HCT116 (cell line): Measurements from ENCODE around the gene FEM1B. TPM values are rescaled to one million over a fixed set of nuclear protein-coding genes. Genes with fewer than 3 reads are reported as not detected.

Experiments
- ATAC-seq: fragments of 200-7000 bp; cut with Tn5 transposase; 2 replicates; pipeline ENCODE4 v1.9.1; 2020; ENCODE audit warnings: mild to moderate bottlenecking, moderate library complexity
- BruUV-seq: library from RNA; stranded (reverse); fragments of 400-500 nt; replicated peaks from 2 replicates; lab custom pipeline; 2021; lab: Mats Ljungman, UMichigan
- CTCF ChIA-PET: fragments of 300-600 bp; sonication (Branson Sonifier 250); formaldehyde crosslinking; loops from one replicate; lab custom pipeline; 2021; ENCODE audit warnings: antibody characterized with exemption; lab: Charles Lee
- POLR2A ChIA-PET: fragments of 300-600, 350-600 bp; sonication (Branson Sonifier 250); formaldehyde crosslinking; loops from one replicate; lab custom pipeline; 2021; ENCODE audit warnings: antibody characterized with exemption; lab: Charles Lee
- RAD21 ChIA-PET, 2 experiments: fragments of 300-600 bp; sonication (Branson Sonifier 250); formaldehyde crosslinking; loops; one replicate each; lab custom pipeline; 2023; ENCODE audit warnings: low total read pairs in 2 of 2; ENCODE audit not compliant: uncharacterized antibody in 2 of 2, unreplicated experiment in 2 of 2, low non-redundant PET in 1 of 2; lab: Charles Lee
- DNase-seq: peaks from one replicate; pipeline ENCODE4 v3.0.0-alpha.2; 2010; ENCODE audit warnings: low read depth, low spot score
- H2AFZ ChIP-seq: fragments of 200-600 bp; shearing (Covaris generic), sonication (generic); 2 replicates; pipeline ENCODE4 v1.6.1; 2017; ENCODE audit warnings: low read depth, mixed run types, mixed read lengths, antibody characterized with exemption, low read length; ENCODE audit not compliant: poor library complexity, severe bottlenecking
- H3K27ac ChIP-seq: 2 replicates; pipeline ENCODE4 v1.5.1; 2012; ENCODE audit warnings: low read depth, low read length
- H3K27me3 ChIP-seq: fragments of 200-600 bp; sonication (generic); 2 replicates; pipeline ENCODE4 v1.6.1; 2016; ENCODE audit warnings: mixed run types, low read length, mixed read lengths; ENCODE audit not compliant: insufficient read depth
- H3K36me3 ChIP-seq, 2 experiments: fragments of 200-500 bp in 1 of 2; fragments of 200-600 bp in 1 of 2; sonication (Bioruptor generic) in 1 of 2; sonication (generic) in 1 of 2; 2 replicates each; pipeline versions ENCODE4 v1.5.1 to v1.6.1; 2014 to 2016; ENCODE audit warnings: low read length in 2 of 2, inconsistent platforms in 1 of 2, mixed read lengths in 1 of 2, mixed run types in 1 of 2; ENCODE audit not compliant: insufficient read depth in 2 of 2, control insufficient read depth in 1 of 2
- H3K4me1 ChIP-seq, 2 experiments: fragments of 200-600 bp in 1 of 2; sonication (generic) in 1 of 2; 2 replicates each; pipeline versions ENCODE4 v1.5.1 to v1.6.1; 2012 to 2017; ENCODE audit warnings: low read length in 2 of 2, inconsistent platforms in 1 of 2, mild to moderate bottlenecking in 1 of 2, mixed read lengths in 1 of 2, mixed run types in 1 of 2, moderate library complexity in 1 of 2; ENCODE audit not compliant: insufficient read depth in 2 of 2, control insufficient read depth in 1 of 2
- H3K4me2 ChIP-seq: fragments of 200-600 bp; sonication (generic); 2 replicates; pipeline ENCODE4 v1.6.1; 2017; ENCODE audit warnings: mixed run types, low read length, mixed read lengths
- H3K4me3 ChIP-seq, 2 experiments: fragments of 200-600 bp in 1 of 2; sonication (generic) in 1 of 2; replicated peaks in 1 of 2; 2 replicates each; pipeline ENCODE4 v1.5.1; 2011 to 2016; ENCODE audit warnings: low read length in 2 of 2, control low read depth in 1 of 2, low read depth in 1 of 2, mild to moderate bottlenecking in 1 of 2, mixed read lengths in 1 of 2, mixed run types in 1 of 2
- H3K79me2 ChIP-seq: fragments of 200-600 bp; sonication (generic); 2 replicates; pipeline ENCODE4 v1.6.1; 2017; ENCODE audit warnings: mild to moderate bottlenecking, mixed run types, low read length, moderate library complexity, mixed read lengths; ENCODE audit not compliant: insufficient read depth
- H3K9ac ChIP-seq: fragments of 200-600 bp; sonication (generic); 2 replicates; pipeline ENCODE4 v1.6.1; 2016; ENCODE audit warnings: low read length, mixed read lengths
- H3K9me2 ChIP-seq: fragments of 200-600 bp; sonication (generic), shearing (Covaris generic); 2 replicates; pipeline ENCODE4 v1.6.1; 2017; ENCODE audit warnings: mixed run types, mild to moderate bottlenecking, moderate library complexity; ENCODE audit not compliant: insufficient read depth
- H3K9me3 ChIP-seq, 2 experiments: fragments of 200-500 bp in 1 of 2; fragments of 200-600 bp in 1 of 2; sonication (Bioruptor generic) in 1 of 2; sonication (generic) in 1 of 2; 2 replicates each; pipeline ENCODE4 v1.6.1; 2014 to 2017; ENCODE audit warnings: low read length in 2 of 2, mixed read lengths in 2 of 2, inconsistent platforms in 1 of 2, low read depth in 1 of 2, mild to moderate bottlenecking in 1 of 2, mixed run types in 1 of 2, moderate library complexity in 1 of 2; ENCODE audit not compliant: control insufficient read depth in 1 of 2, insufficient read depth in 1 of 2
- H4K20me1 ChIP-seq: fragments of 200-600 bp; sonication (generic), shearing (Covaris generic); 2 replicates; pipeline ENCODE4 v1.6.1; 2017; ENCODE audit warnings: mixed run types, mild to moderate bottlenecking, moderate library complexity; ENCODE audit not compliant: insufficient read depth
- ATF3 ChIP-seq: IDR thresholded peaks from 2 replicates; pipeline ENCODE4 v1.6.1; 2012
- CBX3 ChIP-seq: IDR thresholded peaks from 2 replicates; pipeline ENCODE4 v1.6.1; 2012; ENCODE audit warnings: low read depth
- EGR1 ChIP-seq: IDR thresholded peaks from 2 replicates; pipeline ENCODE4 v1.6.1; 2012; ENCODE audit warnings: low read depth
- ELF1 ChIP-seq: IDR thresholded peaks from 2 replicates; pipeline ENCODE4 v1.6.1; 2012; ENCODE audit warnings: low read depth, borderline replicate concordance
- EZH2 ChIP-seq: fragments of 200-600 bp; sonication (generic); IDR thresholded peaks from 2 replicates; pipeline ENCODE4 v1.6.1; 2017; ENCODE audit warnings: antibody characterized with exemption, mixed run types
- EZH2phosphoT487 ChIP-seq: fragments of 200-600 bp; IDR thresholded peaks from 2 replicates; pipeline ENCODE4 v1.6.1; 2018; ENCODE audit warnings: antibody characterized with exemption, borderline replicate concordance
- FOSL1 ChIP-seq: IDR thresholded peaks from 2 replicates; pipeline ENCODE4 v1.6.1; 2012; ENCODE audit warnings: low read depth
- JUND ChIP-seq: IDR thresholded peaks from 2 replicates; pipeline ENCODE4 v1.6.1; 2012
- POLR2A ChIP-seq: IDR thresholded peaks from 2 replicates; pipeline ENCODE4 v1.7.0; 2011; ENCODE audit warnings: borderline replicate concordance; ENCODE audit not compliant: insufficient read depth, insufficient read length; ENCODE audit errors: extremely low read depth
- POLR2AphosphoS5 ChIP-seq: IDR thresholded peaks from 2 replicates; pipeline ENCODE4 v1.6.1; 2011; ENCODE audit warnings: mild to moderate bottlenecking, low read depth, low read length, moderate library complexity
- RAD21 ChIP-seq: IDR thresholded peaks from 2 replicates; pipeline ENCODE4 v1.6.1; 2012; ENCODE audit warnings: low read depth, mild to moderate bottlenecking
- SIN3A ChIP-seq: IDR thresholded peaks from 2 replicates; pipeline ENCODE4 v1.6.1; 2012; ENCODE audit warnings: low read depth
- SRF ChIP-seq: IDR thresholded peaks from 2 replicates; pipeline ENCODE4 v1.6.1; 2012; ENCODE audit warnings: low read depth
- TCF7L2 ChIP-seq: IDR thresholded peaks from 2 replicates; pipeline ENCODE4 v1.7.0; 2011; ENCODE audit warnings: borderline replicate concordance, inconsistent platforms; ENCODE audit not compliant: insufficient read depth, insufficient read length; ENCODE audit errors: extremely low read depth
- YY1 ChIP-seq: IDR thresholded peaks from 2 replicates; pipeline ENCODE4 v1.6.1; 2011; ENCODE audit warnings: low read length, low read depth, moderate library complexity, mild to moderate bottlenecking; ENCODE audit not compliant: insufficient replicate concordance; ENCODE audit errors: extremely low read depth
- ZFX ChIP-seq: fragments of 450-650 bp; IDR thresholded peaks from 2 replicates; pipeline ENCODE4 v1.6.1; 2017
- ZNF274 ChIP-seq: fragments of 200-500 bp; sonication (Bioruptor generic); IDR thresholded peaks from 2 replicates; pipeline ENCODE4 v1.6.1; 2014; ENCODE audit warnings: mild to moderate bottlenecking, low read depth, low read length, inconsistent platforms
- intact Hi-C: fragments of 100-400 bp; cut with micrococcal nuclease; formaldehyde crosslinking; loops from 2 replicates; pipeline ENCODE4 v1.10.0; 2022
- total RNA-seq: library from RNA; stranded (reverse); gene quantifications from one replicate; pipeline ENCODE4 v1.2.1, GENCODE V29; 2021; ENCODE audit not compliant: unreplicated experiment
- TF ChIP-seq, protein P1 (sequence below): IDR thresholded peaks from 2 replicates; pipeline ENCODE4 v1.6.1; 2012
- TF ChIP-seq, protein P2 (sequence below): IDR thresholded peaks from 2 replicates; pipeline ENCODE4 v1.6.1; 2011; ENCODE audit warnings: mild to moderate bottlenecking, low read length, moderate library complexity; ENCODE audit not compliant: insufficient replicate concordance; ENCODE audit errors: extremely low read depth
- TF ChIP-seq, protein P3 (sequence below), 3 experiments: fragments of 200-600 bp in 1 of 3; sonication (generic) in 1 of 3; IDR thresholded peaks in 2 of 3; conservative IDR thresholded peaks in 1 of 3; 2 replicates each; pipeline ENCODE4 v1.5.1; 2012 to 2017; ENCODE audit warnings: low read depth in 2 of 3, low read length in 2 of 3, antibody characterized with exemption in 1 of 3, borderline replicate concordance in 1 of 3, control low read depth in 1 of 3, mild to moderate bottlenecking in 1 of 3, mixed read lengths in 1 of 3, mixed run types in 1 of 3, moderate library complexity in 1 of 3; ENCODE audit not compliant: insufficient read depth in 1 of 3

Gene FEM1B
- total RNA-seq, 1 experiment from 2014 or later = 39.7 TPM

- DNase-seq = no peak
- peak overlapping the region; percentile 58 for H3K27ac ChIP-seq
- POLR2A ChIA-PET = no interaction called here
Observed at GRCh38 chr15:68230157-68231100, 47.1 kb upstream of the FEM1B start.

More at GRCh38 chr15:68230157-68231100, 47.1 kb upstream of the FEM1B start:
- H4K20me1 ChIP-seq = no peaks in the 10 kb centered on the region
- H3K4me3 ChIP-seq = peak overlapping the region; percentile 85 to 94
- BruUV-seq = TSS peak; percentile 86
- TF ChIP-seq ZNF274 (no peak), RAD21 (no peak), ELF1 (no peak), EZH2phosphoT487 (no peak), POLR2A (no peak), TCF7L2 (no peak), ATF3 (no peak), EGR1 (no peak), SRF (no peak), SIN3A (no peak), YY1 (no peak), EZH2 (no peak), POLR2AphosphoS5 (no peak), JUND (no peak), CBX3 (no peak), ZFX (no peak), FOSL1 (no peak)
- TF ChIP-seq, protein P1, sequence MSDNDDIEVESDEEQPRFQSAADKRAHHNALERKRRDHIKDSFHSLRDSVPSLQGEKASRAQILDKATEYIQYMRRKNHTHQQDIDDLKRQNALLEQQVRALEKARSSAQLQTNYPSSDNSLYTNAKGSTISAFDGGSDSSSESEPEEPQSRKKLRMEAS = no peak
- TF ChIP-seq, protein P2, sequence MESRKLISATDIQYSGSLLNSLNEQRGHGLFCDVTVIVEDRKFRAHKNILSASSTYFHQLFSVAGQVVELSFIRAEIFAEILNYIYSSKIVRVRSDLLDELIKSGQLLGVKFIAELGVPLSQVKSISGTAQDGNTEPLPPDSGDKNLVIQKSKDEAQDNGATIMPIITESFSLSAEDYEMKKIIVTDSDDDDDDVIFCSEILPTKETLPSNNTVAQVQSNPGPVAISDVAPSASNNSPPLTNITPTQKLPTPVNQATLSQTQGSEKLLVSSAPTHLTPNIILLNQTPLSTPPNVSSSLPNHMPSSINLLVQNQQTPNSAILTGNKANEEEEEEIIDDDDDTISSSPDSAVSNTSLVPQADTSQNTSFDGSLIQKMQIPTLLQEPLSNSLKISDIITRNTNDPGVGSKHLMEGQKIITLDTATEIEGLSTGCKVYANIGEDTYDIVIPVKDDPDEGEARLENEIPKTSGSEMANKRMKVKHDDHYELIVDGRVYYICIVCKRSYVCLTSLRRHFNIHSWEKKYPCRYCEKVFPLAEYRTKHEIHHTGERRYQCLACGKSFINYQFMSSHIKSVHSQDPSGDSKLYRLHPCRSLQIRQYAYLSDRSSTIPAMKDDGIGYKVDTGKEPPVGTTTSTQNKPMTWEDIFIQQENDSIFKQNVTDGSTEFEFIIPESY = no peak
- TF ChIP-seq, protein P3, sequence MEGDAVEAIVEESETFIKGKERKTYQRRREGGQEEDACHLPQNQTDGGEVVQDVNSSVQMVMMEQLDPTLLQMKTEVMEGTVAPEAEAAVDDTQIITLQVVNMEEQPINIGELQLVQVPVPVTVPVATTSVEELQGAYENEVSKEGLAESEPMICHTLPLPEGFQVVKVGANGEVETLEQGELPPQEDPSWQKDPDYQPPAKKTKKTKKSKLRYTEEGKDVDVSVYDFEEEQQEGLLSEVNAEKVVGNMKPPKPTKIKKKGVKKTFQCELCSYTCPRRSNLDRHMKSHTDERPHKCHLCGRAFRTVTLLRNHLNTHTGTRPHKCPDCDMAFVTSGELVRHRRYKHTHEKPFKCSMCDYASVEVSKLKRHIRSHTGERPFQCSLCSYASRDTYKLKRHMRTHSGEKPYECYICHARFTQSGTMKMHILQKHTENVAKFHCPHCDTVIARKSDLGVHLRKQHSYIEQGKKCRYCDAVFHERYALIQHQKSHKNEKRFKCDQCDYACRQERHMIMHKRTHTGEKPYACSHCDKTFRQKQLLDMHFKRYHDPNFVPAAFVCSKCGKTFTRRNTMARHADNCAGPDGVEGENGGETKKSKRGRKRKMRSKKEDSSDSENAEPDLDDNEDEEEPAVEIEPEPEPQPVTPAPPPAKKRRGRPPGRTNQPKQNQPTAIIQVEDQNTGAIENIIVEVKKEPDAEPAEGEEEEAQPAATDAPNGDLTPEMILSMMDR (IDR thresholded peaks at IDR 0.05 in 2 of 3, conservative IDR thresholded peaks at IDR 0.05 in 1 of 3; ENCODE audit: borderline replicate concordance in 1 of 3, insufficient read depth in 1 of 3, low read depth in 2 of 3, low read length in 2 of 3) = no peak
- H3K4me1 ChIP-seq = peaks cover 10 to 32% of the 10 kb centered on the region in 2 experiments; a peak in 3 of 4 replicates
- peak overlapping the region; percentile 78 for H2AFZ ChIP-seq
- peak overlapping the region; percentile 98 for H3K4me2 ChIP-seq
- peak overlapping the region; percentile 90 for H3K9ac ChIP-seq
- H3K79me2 ChIP-seq = peaks cover 39% of the 10 kb centered on the region
- RAD21 ChIA-PET = no interaction called here
- no peaks in the 10 kb centered on the region for H3K9me2 ChIP-seq
- CTCF ChIA-PET = interaction anchor here (1.4 kb wide), 1 partner anchor 22 kb away, joined by 6 read pairs; no protein-coding TSS in a partner anchor
- no peaks in the 10 kb centered on the region for H3K27me3 ChIP-seq
- H3K36me3 ChIP-seq = no peaks in the 10 kb centered on the region
- no peaks in the 10 kb centered on the region for H3K9me3 ChIP-seq
- intact Hi-C loops = no loop called here
- no peak for ATAC-seq
